NCI-H146 treated with DMSO at 0.1 percent for 48 hours (cell line): ENCODE results near the gene KLF6.

Experiments used
- DNase-seq: peaks from one replicate; lab custom pipeline; 2025; ENCODE audit not compliant: unreplicated experiment; lab: John Stamatoyannopoulos, UW

The KLF6 gene

GRCh38 chr10:3784510-3785250, at the start of gene KLF6:
TSS of gene KLF6 (minus strand) at chr10:3785209. CDS start at chr10:3785014, 195 bp downstream.
- DNase-seq: peak; percentile 32

GRCh38 chr10:3834404-3834803, 49.4 kb upstream of the KLF6 start:
- no peak for DNase-seq

GRCh38 chr10:3833046-3833445, 48.0 kb upstream of the KLF6 start:
- no peak for DNase-seq

- DNase-seq: no peak
These were observed 47.2 kb upstream of the KLF6 start for GRCh38 chr10:3832022-3832786.

GRCh38 chr10:3831608-3832007, 46.6 kb upstream of the KLF6 start:
- no peak for DNase-seq

GRCh38 chr10:3830946-3831345, 45.9 kb upstream of the KLF6 start:
- peak; percentile 29 for DNase-seq

GRCh38 chr10:3829156-3830050, 44.4 kb upstream of the KLF6 start:
- no peak for DNase-seq

GRCh38 chr10:3828404-3829155, 43.6 kb upstream of the KLF6 start:
- no peak for DNase-seq

GRCh38 chr10:3827768-3828403, 42.9 kb upstream of the KLF6 start:
- no peak for DNase-seq

GRCh38 chr10:3827266-3827665, 42.3 kb upstream of the KLF6 start:
- DNase-seq: no peak

- no peak for DNase-seq
These were observed 40.9 kb upstream of the KLF6 start for GRCh38 chr10:3825862-3826351.

GRCh38 chr10:3825244-3825643, 40.2 kb upstream of the KLF6 start:
- DNase-seq: no peak

- DNase-seq: no peak
These were observed 37.7 kb upstream of the KLF6 start for GRCh38 chr10:3822541-3823330.

- DNase-seq: no peak
These were observed 35.2 kb upstream of the KLF6 start for GRCh38 chr10:3820255-3820654.

- no peak for DNase-seq
These were observed 32.0 kb upstream of the KLF6 start for GRCh38 chr10:3816995-3817394.

- no peak for DNase-seq
These were observed 29.8 kb upstream of the KLF6 start for GRCh38 chr10:3814838-3815220.

GRCh38 chr10:3813986-3814837, 29.2 kb upstream of the KLF6 start:
- DNase-seq: no peak

GRCh38 chr10:3813267-3813666, 28.3 kb upstream of the KLF6 start:
- no peak for DNase-seq
